BJ (cell line): ENCODE results near the gene LPCAT3. TPM values are rescaled to one million over a fixed set of nuclear protein-coding genes. Genes with fewer than 3 reads are reported as not detected.

ENCODE experiments used
- CTCF ChIA-PET: fragments of 350-600 bp; formaldehyde crosslinking; extraction: SDS; loops from one replicate; lab custom pipeline; 2021; ENCODE audit warnings: antibody characterized with exemption, inconsistent platforms; lab: Yijun Ruan, JAX
- POLR2A ChIA-PET: fragments of 300-600 bp; sonication (Branson Sonifier 250); formaldehyde crosslinking; extraction: SDS; loops from one replicate; lab custom pipeline; 2021; ENCODE audit warnings: antibody characterized with exemption; lab: Charles Lee
- DNase-seq: peaks from one replicate; pipeline ENCODE4 v3.0.0-alpha.2; 2011; ENCODE audit warnings: low read depth
- H3K27me3 ChIP-seq: 2 replicates; pipeline ENCODE4 v1.6.0; 2011; ENCODE audit warnings: low read length; ENCODE audit not compliant: control insufficient read depth, insufficient read depth
- H3K36me3 ChIP-seq: 2 replicates; pipeline ENCODE4 v1.5.1; 2011; ENCODE audit warnings: low read length; ENCODE audit not compliant: control insufficient read depth, insufficient read depth
- H3K4me3 ChIP-seq: 2 replicates; pipeline ENCODE4 v1.5.1; 2011; ENCODE audit warnings: low read depth, mild to moderate bottlenecking, control low read depth, low read length
- polyA plus RNA-seq: library from polyadenylated mRNA; depleted of rRNA; stranded (reverse); fragments of >200 nt; gene quantifications from 2 replicates; pipeline ENCODE4 v1.2.3, GENCODE V29; 2011
- TF ChIP-seq, protein P1 (sequence below): IDR thresholded peaks from 2 replicates; pipeline ENCODE4 v1.5.1; 2011; ENCODE audit warnings: low read depth, mild to moderate bottlenecking, control low read depth, inconsistent platforms, low read length, moderate library complexity; ENCODE audit not compliant: insufficient read depth

The LPCAT3 gene
- polyA plus RNA-seq, 1 experiment: 31.2 TPM

DNA sequence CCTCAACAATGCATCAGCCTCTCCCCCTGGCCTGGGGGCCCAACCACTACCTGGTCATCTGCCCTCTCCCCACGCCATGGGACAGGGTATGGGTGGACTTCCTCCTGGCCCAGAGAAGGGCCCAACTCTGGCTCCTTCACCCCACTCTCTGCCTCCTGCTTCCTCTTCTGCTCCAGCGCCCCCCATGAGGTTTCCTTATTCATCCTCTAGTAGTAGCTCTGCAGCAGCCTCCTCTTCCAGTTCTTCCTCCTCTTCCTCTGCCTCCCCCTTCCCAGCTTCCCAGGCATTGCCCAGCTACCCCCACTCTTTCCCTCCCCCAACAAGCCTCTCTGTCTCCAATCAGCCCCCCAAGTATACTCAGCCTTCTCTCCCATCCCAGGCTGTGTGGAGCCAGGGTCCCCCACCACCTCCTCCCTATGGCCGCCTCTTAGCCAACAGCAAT lies 82.1 kb downstream of the LPCAT3 start:
- Histone ChIP-seq H3K36me3 (peaks cover 41% of the 10 kb centered on the region), H3K4me3 (no peak overlapping the region), H3K27me3 (no peaks in the 10 kb centered on the region)
- DNase-seq: no peak
- POLR2A ChIA-PET: no interaction called here
- CTCF ChIA-PET: interaction anchor here (0.7 to 10.0 kb wide), 3 partner anchors 12 to 67 kb away, joined by 3 to 129 read pairs (median 8); no protein-coding TSS in a partner anchor
- TF ChIP-seq, protein P1, sequence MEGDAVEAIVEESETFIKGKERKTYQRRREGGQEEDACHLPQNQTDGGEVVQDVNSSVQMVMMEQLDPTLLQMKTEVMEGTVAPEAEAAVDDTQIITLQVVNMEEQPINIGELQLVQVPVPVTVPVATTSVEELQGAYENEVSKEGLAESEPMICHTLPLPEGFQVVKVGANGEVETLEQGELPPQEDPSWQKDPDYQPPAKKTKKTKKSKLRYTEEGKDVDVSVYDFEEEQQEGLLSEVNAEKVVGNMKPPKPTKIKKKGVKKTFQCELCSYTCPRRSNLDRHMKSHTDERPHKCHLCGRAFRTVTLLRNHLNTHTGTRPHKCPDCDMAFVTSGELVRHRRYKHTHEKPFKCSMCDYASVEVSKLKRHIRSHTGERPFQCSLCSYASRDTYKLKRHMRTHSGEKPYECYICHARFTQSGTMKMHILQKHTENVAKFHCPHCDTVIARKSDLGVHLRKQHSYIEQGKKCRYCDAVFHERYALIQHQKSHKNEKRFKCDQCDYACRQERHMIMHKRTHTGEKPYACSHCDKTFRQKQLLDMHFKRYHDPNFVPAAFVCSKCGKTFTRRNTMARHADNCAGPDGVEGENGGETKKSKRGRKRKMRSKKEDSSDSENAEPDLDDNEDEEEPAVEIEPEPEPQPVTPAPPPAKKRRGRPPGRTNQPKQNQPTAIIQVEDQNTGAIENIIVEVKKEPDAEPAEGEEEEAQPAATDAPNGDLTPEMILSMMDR: no peak

DNA sequence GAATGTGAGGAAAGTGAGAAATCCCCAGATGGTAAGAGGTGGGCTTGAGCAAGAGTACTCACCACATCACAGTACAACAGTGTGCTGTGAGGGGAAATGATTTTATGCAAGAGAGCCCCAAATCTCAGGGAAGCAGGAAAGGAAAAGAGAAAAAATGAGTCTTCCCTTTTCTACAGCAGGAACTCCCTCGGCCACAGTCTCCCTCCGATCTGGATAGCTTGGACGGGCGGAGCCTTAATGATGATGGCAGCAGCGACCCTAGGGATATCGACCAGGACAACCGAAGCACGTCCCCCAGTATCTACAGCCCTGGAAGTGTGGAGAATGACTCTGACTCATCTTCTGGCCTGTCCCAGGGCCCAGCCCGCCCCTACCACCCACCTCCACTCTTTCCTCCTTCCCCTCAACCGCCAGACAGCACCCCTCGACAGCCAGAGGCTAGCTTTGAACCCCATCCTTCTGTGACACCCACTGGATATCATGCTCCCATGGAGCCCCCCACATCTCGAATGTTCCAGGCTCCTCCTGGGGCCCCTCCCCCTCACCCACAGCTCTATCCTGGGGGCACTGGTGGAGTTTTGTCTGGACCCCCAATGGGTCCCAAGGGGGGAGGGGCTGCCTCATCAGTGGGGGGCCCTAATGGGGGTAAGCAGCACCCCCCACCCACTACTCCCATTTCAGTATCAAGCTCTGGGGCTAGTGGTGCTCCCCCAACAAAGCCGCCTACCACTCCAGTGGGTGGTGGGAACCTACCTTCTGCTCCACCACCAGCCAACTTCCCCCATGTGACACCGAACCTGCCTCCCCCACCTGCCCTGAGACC lies 82.7 kb downstream of the LPCAT3 start:
- peaks cover 35% of the 10 kb centered on the region for H3K36me3 ChIP-seq
- DNase-seq: no peak
- TF ChIP-seq, protein P1: no peak

DNA sequence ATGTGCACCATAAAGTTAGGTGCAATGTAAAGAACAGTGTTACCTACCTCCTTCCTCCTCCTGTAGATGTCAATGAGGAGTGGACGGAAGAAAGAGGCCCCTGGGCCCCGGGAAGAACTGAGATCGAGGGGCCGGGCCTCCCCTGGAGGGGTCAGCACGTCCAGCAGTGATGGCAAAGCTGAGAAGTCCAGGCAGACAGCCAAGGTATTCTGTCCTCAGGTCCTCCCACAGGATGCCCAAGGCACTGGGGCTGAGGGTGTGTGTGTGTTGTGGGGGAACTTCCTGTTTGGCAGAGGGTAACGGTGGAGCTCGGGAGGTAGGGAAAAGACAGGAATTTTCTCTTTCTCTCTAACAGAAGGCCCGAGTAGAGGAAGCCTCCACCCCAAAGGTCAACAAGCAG lies 84.2 kb downstream of the LPCAT3 start:
- TF ChIP-seq, protein P1: no peak
- POLR2A ChIA-PET: interaction anchor here (0.6 kb wide), 2 partner anchors 10 to 400 kb away, joined by 3 to 6 read pairs; partner anchors contain the start of genes C12orf57, GAPDH and RNU7-1
- no peaks in the 10 kb centered on the region for H3K27me3 ChIP-seq
- CTCF ChIA-PET: interaction anchor here (0.5 to 10.0 kb wide), 8 partner anchors 10 to 175 kb away, joined by 3 to 129 read pairs (median 6); partner anchors contain the start of genes C12orf57, C1RL and RNU7-1
- no peak for DNase-seq
- peaks cover 30% of the 10 kb centered on the region for H3K36me3 ChIP-seq
- no peak overlapping the region for H3K4me3 ChIP-seq

More for the DNA sequence above, 82.7 kb downstream of the LPCAT3 start:
- CTCF ChIA-PET: interaction anchor here (1.9 to 10.0 kb wide), 3 partner anchors 11 to 44 kb away, joined by 8 to 129 read pairs (median 8); no protein-coding TSS in a partner anchor
- H3K4me3 ChIP-seq: no peak overlapping the region
- no peaks in the 10 kb centered on the region for H3K27me3 ChIP-seq
- POLR2A ChIA-PET: no interaction called here

DNA sequence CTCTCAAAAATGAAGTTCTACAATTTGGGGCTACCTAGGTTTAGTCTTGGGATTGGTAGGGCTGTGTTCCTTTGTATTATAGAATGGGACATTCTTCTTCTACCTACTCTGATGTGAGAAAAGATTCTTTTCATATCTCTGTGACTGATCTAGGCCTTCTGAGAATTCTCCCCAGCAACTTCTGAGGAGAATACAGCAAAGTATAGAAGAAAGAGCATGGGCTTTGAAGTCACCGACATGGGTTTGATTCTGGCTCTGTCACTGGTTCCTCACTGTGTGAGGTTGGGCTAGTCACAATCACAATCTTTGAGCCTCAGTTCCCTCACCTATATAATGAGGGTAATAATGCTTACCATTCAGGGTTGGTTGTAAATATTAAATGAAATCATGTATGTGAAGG lies 85.5 kb downstream of the LPCAT3 start:
- no peak for DNase-seq
- POLR2A ChIA-PET: no interaction called here
- TF ChIP-seq, protein P1: no peak
- CTCF ChIA-PET: interaction anchor here (1.0 to 1.3 kb wide), 3 partner anchors 41 to 177 kb away, joined by 3 to 4 read pairs (median 3); partner anchors contain the start of genes C1RL and SPSB2
- Histone ChIP-seq H3K4me3 (no peak overlapping the region), H3K27me3 (no peaks in the 10 kb centered on the region), H3K36me3 (peaks cover 26% of the 10 kb centered on the region)
